Kidney (tissue), 14 donors: ENCODE measurements around the gene ATP1A3. TPM values are rescaled to one million over a fixed set of nuclear protein-coding genes. Genes with fewer than 3 reads are reported as not detected.

Experiments
- DNase-seq, 5 donors: peaks; one replicate each; pipeline ENCODE4 v3.0.0-alpha.2; 2013 to 2020
- FAIRE-seq: peaks from 2 replicates; lab custom pipeline; 2012; peaks lifted over from hg19 to GRCh38; lab: Jason Lieb, UNC
- H3K27ac ChIP-seq, 2 donors: one replicate each; pipeline ENCODE4 v1.7.0; 2013; ENCODE audit warnings: low read depth in 2 of 2, low read length in 2 of 2, inconsistent platforms in 1 of 2
- H3K27me3 ChIP-seq: one replicate; pipeline ENCODE4 v1.7.1; 2013; ENCODE audit warnings: low read length, inconsistent platforms; ENCODE audit not compliant: control insufficient read depth, insufficient read depth
- H3K36me3 ChIP-seq, 3 donors: one replicate each; pipeline versions ENCODE4 v1.7.0 to v1.7.1; 2013; ENCODE audit warnings: low read length in 3 of 3, control low read depth in 1 of 3, inconsistent platforms in 1 of 3; ENCODE audit not compliant: insufficient read depth in 3 of 3, control insufficient read depth in 2 of 3
- H3K4me1 ChIP-seq, 3 donors: one replicate each; pipeline versions ENCODE4 v1.7.0 to v1.7.1; 2013; ENCODE audit warnings: low read length in 3 of 3, inconsistent platforms in 1 of 3, low read depth in 1 of 3; ENCODE audit not compliant: control insufficient read depth in 2 of 3, insufficient read depth in 2 of 3
- H3K4me3 ChIP-seq, 3 donors: one replicate each; pipeline versions ENCODE4 v1.7.0 to v1.8.1; 2013; ENCODE audit warnings: low read length in 3 of 3, control low read depth in 1 of 3, inconsistent platforms in 1 of 3
- H3K9ac ChIP-seq, 3 donors: one replicate each; pipeline versions ENCODE4 v1.7.0 to v1.7.1; 2013; ENCODE audit warnings: low read length in 3 of 3, control low read depth in 1 of 3, inconsistent platforms in 1 of 3
- H3K9me3 ChIP-seq, 3 donors: one replicate each; pipeline versions ENCODE4 v1.7.0 to v1.7.1; 2013; ENCODE audit warnings: low read length in 3 of 3, control low read depth in 1 of 3, inconsistent platforms in 1 of 3; ENCODE audit not compliant: control insufficient read depth in 2 of 3, insufficient read depth in 1 of 3
- intact Hi-C: fragments of 100-400 bp; cut with DNase I; formaldehyde crosslinking; loops from one replicate; pipeline ENCODE4 v1.11.1; 2022
- polyA plus RNA-seq: library from polyadenylated mRNA; stranded (reverse); fragments of 350-450 nt; fragmentation: Illumina TruSeq; extraction: RNeasy Lipid Tissue Mini Kit (QIAGEN cat#74804); gene quantifications from one replicate; pipeline ENCODE4 v1.2.3, GENCODE V29; 2014; ENCODE audit warnings: low read depth, low replicate concordance; ENCODE audit not compliant: insufficient read depth
- total RNA-seq: library from RNA; stranded (reverse); fragmentation: NEBNext Ultra II Directional; extraction: Animal tissue kit (Norgen Biotek cat#: 25700); gene quantifications from one replicate; pipeline ENCODE4 v1.2.1, GENCODE V29; 2021
- TF ChIP-seq, protein P1 (sequence below): IDR thresholded peaks from 3 replicates; pipeline ENCODE4 v1.5.1; 2012; ENCODE audit warnings: mild to moderate bottlenecking, moderate library complexity, borderline replicate concordance; ENCODE audit not compliant: insufficient read depth; ENCODE audit errors: extremely low read depth
- donor health status: control.
- donor health status: control.
- donor health status: control.
- donor health status: control.
- donor health status: control.
- donor health status: DM: yes; HTN: yes; CAD: no.
- donor health status: Normal renal cell carcinoma (clear cell type).

Gene ATP1A3
- total and polyA plus RNA-seq, 2 donors from 2014 or later, result not detected

DNA sequence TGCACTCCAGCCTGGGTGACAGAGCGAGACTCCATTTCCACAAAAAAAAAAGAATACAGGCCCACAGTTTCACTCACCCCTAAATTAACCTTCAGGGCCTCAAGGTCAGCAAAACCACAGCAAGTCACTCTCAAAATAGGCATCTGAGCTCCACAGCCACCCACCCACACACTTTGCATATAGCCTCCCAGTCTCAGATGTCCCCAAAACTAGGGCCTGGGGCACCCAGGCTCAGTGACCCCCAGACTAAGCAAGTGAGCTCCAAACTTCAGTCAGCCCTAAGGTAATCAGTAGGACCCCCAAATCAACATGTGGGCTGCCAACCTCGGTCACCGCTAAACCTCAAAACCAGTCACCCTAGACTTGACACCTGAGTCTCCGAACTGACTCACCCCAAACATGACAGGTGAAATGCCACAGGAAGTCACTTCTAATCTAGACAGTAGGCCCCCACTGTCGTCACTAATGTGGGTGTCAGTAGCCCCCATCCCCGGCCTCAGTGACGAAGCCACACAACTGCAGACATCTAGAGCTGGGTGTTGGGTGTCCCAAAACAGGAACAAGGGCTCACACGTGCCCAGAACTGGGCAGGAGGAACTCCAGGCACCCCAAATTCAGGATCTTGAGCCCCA is 48.8 kb downstream of the ATP1A3 start:
- intact Hi-C loops, result no loop called here
- no peak overlapping the region for H3K9ac ChIP-seq
- DNase-seq (no peak), FAIRE-seq (no peak)
- no peak overlapping the region for H3K4me3 ChIP-seq
- no peaks in the 10 kb centered on the region for H3K27me3 ChIP-seq
- no peaks in the 10 kb centered on the region for H3K36me3 ChIP-seq
- H3K9me3 ChIP-seq, result no peaks in the 10 kb centered on the region
- H3K27ac ChIP-seq, result no peak overlapping the region
- TF ChIP-seq, protein P1, sequence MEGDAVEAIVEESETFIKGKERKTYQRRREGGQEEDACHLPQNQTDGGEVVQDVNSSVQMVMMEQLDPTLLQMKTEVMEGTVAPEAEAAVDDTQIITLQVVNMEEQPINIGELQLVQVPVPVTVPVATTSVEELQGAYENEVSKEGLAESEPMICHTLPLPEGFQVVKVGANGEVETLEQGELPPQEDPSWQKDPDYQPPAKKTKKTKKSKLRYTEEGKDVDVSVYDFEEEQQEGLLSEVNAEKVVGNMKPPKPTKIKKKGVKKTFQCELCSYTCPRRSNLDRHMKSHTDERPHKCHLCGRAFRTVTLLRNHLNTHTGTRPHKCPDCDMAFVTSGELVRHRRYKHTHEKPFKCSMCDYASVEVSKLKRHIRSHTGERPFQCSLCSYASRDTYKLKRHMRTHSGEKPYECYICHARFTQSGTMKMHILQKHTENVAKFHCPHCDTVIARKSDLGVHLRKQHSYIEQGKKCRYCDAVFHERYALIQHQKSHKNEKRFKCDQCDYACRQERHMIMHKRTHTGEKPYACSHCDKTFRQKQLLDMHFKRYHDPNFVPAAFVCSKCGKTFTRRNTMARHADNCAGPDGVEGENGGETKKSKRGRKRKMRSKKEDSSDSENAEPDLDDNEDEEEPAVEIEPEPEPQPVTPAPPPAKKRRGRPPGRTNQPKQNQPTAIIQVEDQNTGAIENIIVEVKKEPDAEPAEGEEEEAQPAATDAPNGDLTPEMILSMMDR, result no peak
- H3K4me1 ChIP-seq, result no peaks in the 10 kb centered on the region

DNA sequence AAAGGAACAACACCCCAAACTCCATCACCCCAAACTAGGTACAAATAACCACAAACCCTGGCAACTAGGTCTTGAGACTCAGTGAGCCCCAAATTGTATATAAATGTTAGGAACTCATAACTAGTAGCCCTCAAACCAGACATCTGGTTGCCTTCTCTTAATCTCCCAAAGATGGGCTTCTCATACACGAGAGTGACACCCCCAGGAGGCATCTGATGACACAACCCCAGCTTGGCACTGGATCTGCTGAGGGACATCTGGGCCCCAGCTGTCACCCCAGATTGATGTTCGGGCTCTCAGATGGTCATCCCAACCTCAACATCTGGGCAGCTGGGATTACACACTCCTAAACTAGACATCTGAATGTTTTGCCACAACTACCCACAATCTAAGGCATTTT is 49.7 kb downstream of the ATP1A3 start:
- H3K9ac ChIP-seq, result no peak overlapping the region
- H3K27ac ChIP-seq, result no peak overlapping the region
- no peak overlapping the region for H3K4me3 ChIP-seq
- H3K36me3 ChIP-seq, result no peaks in the 10 kb centered on the region
- FAIRE-seq (no peak), DNase-seq (no peak)
- TF ChIP-seq, protein P1, result no peak
- H3K9me3 ChIP-seq, result no peaks in the 10 kb centered on the region
- intact Hi-C loops, result no loop called here
- H3K4me1 ChIP-seq, result no peaks in the 10 kb centered on the region
- H3K27me3 ChIP-seq, result no peaks in the 10 kb centered on the region

DNA sequence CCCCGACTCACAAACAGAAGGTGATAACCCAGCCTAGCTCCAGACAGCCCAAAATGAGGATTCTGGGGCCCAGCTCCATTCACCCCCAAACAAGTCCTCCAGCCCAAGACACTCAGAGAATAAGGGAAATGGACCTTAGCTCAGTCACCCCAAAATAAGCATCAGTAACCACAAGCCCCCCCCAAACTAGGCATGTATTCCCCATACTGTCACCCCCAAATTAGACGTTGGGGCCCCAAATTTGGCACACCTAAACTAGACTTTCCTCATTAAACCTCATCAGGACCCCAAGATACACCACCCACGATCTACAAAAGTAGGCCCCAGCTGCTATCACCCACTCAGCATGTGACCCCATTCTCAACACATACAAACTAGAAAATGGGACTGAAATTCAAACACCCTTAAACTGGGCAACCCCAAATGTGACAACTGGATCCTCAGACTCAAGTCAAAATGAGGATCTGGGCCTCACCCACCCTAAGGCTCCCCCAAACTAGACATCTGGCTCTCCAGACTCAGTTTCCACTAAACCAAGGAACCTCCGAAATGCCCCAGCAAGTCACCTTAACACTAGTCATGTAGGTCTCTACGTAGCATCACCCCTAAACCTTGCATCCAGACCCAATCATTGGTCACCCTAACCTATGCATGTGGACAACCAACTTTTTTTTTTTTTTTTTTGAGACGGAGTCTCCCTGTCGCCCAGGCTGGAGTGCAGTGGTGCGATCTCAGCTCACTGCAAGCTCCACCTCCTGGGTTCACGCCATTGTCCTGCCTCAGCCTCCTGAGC is 52.4 kb downstream of the ATP1A3 start:
- no peak for FAIRE-seq
- no peak overlapping the region for H3K27ac ChIP-seq
- TF ChIP-seq, protein P1, result no peak

More for the DNA sequence above, 52.4 kb downstream of the ATP1A3 start:
- no peak overlapping the region for H3K4me3 ChIP-seq
- intact Hi-C loops, result no loop called here
- no peak overlapping the region for H3K9ac ChIP-seq
- no peaks in the 10 kb centered on the region for H3K4me1 ChIP-seq
- no peaks in the 10 kb centered on the region for H3K36me3 ChIP-seq
- H3K9me3 ChIP-seq, result no peaks in the 10 kb centered on the region
- DNase-seq, result no peak
- peaks cover 4% of the 10 kb centered on the region for H3K27me3 ChIP-seq
